Gastroesophageal sphincter (tissue), 3 donors: Measurements from ENCODE around the gene ANK2.

Source experiments
- EP300 ChIP-seq: sonication (generic); formaldehyde crosslinking; IDR thresholded peaks from one replicate; pipeline ENCODE4 v1.6.1; 2017; ENCODE audit warnings: antibody characterized with exemption, mild to moderate bottlenecking
- POLR2A ChIP-seq, 2 donors: fragments of 450-650 bp; IDR thresholded peaks; one replicate each; pipeline ENCODE4 v1.6.1; 2017; ENCODE audit warnings: antibody characterized with exemption in 2 of 2, mild to moderate bottlenecking in 2 of 2, moderate library complexity in 1 of 2
- TF ChIP-seq, protein P1 (sequence below), 4 experiments: fragments of 200-600 bp in 2 of 4; fragments of 450-650 bp in 2 of 4; sonication (generic) in 1 of 4; IDR thresholded peaks; one replicate each; pipeline ENCODE4 v1.5.1; 2017 to 2019; ENCODE audit warnings: antibody characterized with exemption in 4 of 4, mild to moderate bottlenecking in 2 of 4, moderate library complexity in 2 of 4

DNA sequence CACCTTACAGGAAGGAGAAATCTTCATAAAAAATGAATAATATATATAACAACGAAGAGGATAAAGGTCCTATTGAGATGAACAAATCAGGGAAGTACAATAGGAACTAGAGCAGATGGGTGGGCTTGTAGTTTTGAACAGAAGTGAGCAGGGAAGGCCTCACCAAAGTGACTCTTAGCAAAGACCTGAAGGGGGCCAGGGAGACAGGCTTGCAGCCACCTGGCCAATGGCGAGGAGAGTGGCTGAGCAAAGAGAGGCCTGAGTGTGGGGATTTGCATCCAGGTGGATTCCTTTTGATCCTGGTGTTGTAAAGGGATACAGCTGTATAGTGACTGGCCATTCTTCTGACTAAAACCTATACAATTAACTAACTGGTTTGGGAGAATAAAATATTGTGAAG lies 358.0 kb downstream of the ANK2 start:
- TF ChIP-seq EP300, result no peak
- TF ChIP-seq, protein P1, sequence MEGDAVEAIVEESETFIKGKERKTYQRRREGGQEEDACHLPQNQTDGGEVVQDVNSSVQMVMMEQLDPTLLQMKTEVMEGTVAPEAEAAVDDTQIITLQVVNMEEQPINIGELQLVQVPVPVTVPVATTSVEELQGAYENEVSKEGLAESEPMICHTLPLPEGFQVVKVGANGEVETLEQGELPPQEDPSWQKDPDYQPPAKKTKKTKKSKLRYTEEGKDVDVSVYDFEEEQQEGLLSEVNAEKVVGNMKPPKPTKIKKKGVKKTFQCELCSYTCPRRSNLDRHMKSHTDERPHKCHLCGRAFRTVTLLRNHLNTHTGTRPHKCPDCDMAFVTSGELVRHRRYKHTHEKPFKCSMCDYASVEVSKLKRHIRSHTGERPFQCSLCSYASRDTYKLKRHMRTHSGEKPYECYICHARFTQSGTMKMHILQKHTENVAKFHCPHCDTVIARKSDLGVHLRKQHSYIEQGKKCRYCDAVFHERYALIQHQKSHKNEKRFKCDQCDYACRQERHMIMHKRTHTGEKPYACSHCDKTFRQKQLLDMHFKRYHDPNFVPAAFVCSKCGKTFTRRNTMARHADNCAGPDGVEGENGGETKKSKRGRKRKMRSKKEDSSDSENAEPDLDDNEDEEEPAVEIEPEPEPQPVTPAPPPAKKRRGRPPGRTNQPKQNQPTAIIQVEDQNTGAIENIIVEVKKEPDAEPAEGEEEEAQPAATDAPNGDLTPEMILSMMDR (IDR thresholded peaks at IDR 0.05), result no peak
- no peak for TF ChIP-seq POLR2A (IDR thresholded peaks at IDR 0.05)
